Activated naive CD8-positive, alpha-beta T cell treated with anti-CD3 and anti-CD28 coated beads, Interleukin-2, amount 10 ng/mL, durations not matched to agents 7 days and 5 days (primary cell): ENCODE data around the gene CLPX. TPM values are rescaled to one million over a fixed set of nuclear protein-coding genes. Genes with fewer than 3 reads are reported as not detected.
"Not testable (repeated sequence)": the region's sequence is repeated elsewhere in the genome, so short reads cannot be mapped to it uniquely, and the experiment has no call there.

Experiments used
- ATAC-seq: fragments of 150-1000 bp; cut with Tn5 transposase; one replicate; pipeline ENCODE4 v1.10.0; 2021; ENCODE audit warnings: low read depth, moderate library complexity
- POLR2A ChIA-PET: fragments of 350-600 bp; sonication (Branson Sonifier 250); formaldehyde crosslinking; loops from one replicate; lab custom pipeline; 2021; ENCODE audit warnings: antibody characterized with exemption; lab: Charles Lee
- DNase-seq: peaks from one replicate; pipeline ENCODE4 v3.0.0; 2021
- H3K27ac Mint-ChIP-seq: one replicate; pipeline ENCODE4 v1.8.0; 2022; ENCODE audit warnings: mild to moderate bottlenecking, mixed read lengths
- H3K27me3 Mint-ChIP-seq: one replicate; pipeline ENCODE4 v1.8.0; 2022; ENCODE audit warnings: mild to moderate bottlenecking, moderate library complexity, mixed read lengths
- H3K36me3 Mint-ChIP-seq: one replicate; pipeline ENCODE4 v1.8.0; 2021; ENCODE audit warnings: mild to moderate bottlenecking, mixed read lengths
- H3K4me1 Mint-ChIP-seq: one replicate; pipeline ENCODE4 v1.8.0; 2021; ENCODE audit warnings: mixed read lengths
- H3K4me3 Mint-ChIP-seq: one replicate; pipeline ENCODE4 v1.8.0; 2022; ENCODE audit warnings: mild to moderate bottlenecking, moderate library complexity, mixed read lengths
- H3K9me3 Mint-ChIP-seq: one replicate; pipeline ENCODE4 v1.8.0; 2021; ENCODE audit warnings: mixed read lengths
- total RNA-seq, 2 experiments: library from RNA; stranded (reverse); gene quantifications; one replicate each; pipeline ENCODE4 v1.2.3, GENCODE V29; 2021

The CLPX gene
- total RNA-seq, 2 experiments from 2014 or later: 45.8 to 47.4 TPM

GRCh38 chr15:65177901-65178300, 7.2 kb downstream of the CLPX start:
- ATAC-seq (no peak), DNase-seq (no peak)
- Mint-ChIP-seq H3K27me3 (no peaks in the 10 kb centered on the region), H3K4me1 (peaks cover 13% of the 10 kb centered on the region), H3K4me3 (no peak overlapping the region), H3K36me3 (peaks cover 14% of the 10 kb centered on the region), H3K27ac (no peak overlapping the region), H3K9me3 (no peaks in the 10 kb centered on the region)
- POLR2A ChIA-PET: interaction anchor here (0.6 kb wide), 1 partner anchor 9 kb away, joined by 7 read pairs; no protein-coding TSS in a partner anchor

GRCh38 chr15:65176056-65176455, 9.1 kb downstream of the CLPX start:
- POLR2A ChIA-PET: no interaction called here
- Mint-ChIP-seq H3K9me3 (no peaks in the 10 kb centered on the region), H3K4me3 (no peak overlapping the region), H3K27ac (no peak overlapping the region), H3K4me1 (peaks cover 4% of the 10 kb centered on the region), H3K27me3 (no peaks in the 10 kb centered on the region), H3K36me3 (peaks cover 12% of the 10 kb centered on the region)
- DNase-seq (no peak), ATAC-seq (no peak)

GRCh38 chr15:65175511-65175910, 9.6 kb downstream of the CLPX start:
- ATAC-seq: no peak
- peaks cover 3% of the 10 kb centered on the region for H3K4me1 Mint-ChIP-seq
- H3K36me3 Mint-ChIP-seq: peaks cover 11% of the 10 kb centered on the region
- POLR2A ChIA-PET: no interaction called here
- H3K27me3 Mint-ChIP-seq: no peaks in the 10 kb centered on the region
- H3K4me3 Mint-ChIP-seq: no peak overlapping the region
- H3K27ac Mint-ChIP-seq: no peak overlapping the region
- no peaks in the 10 kb centered on the region for H3K9me3 Mint-ChIP-seq
- DNase-seq: no peak

GRCh38 chr15:65174509-65174908, 10.6 kb downstream of the CLPX start:
- Mint-ChIP-seq H3K27me3 (no peaks in the 10 kb centered on the region), H3K36me3 (peaks cover 13% of the 10 kb centered on the region), H3K4me3 (no peak overlapping the region), H3K4me1 (peaks cover 3% of the 10 kb centered on the region), H3K27ac (no peak overlapping the region), H3K9me3 (no peaks in the 10 kb centered on the region)
- ATAC-seq (no peak), DNase-seq (no peak)
- POLR2A ChIA-PET: interaction anchor here (1.1 kb wide), 1 partner anchor 11 kb away, joined by 3 read pairs; no protein-coding TSS in a partner anchor

- no peak for ATAC-seq
- H3K4me3 Mint-ChIP-seq: no peak overlapping the region
- H3K9me3 Mint-ChIP-seq: no peaks in the 10 kb centered on the region
- no peak overlapping the region for H3K27ac Mint-ChIP-seq
- H3K36me3 Mint-ChIP-seq: peaks cover 12% of the 10 kb centered on the region
- peaks cover 2% of the 10 kb centered on the region for H3K4me1 Mint-ChIP-seq
- H3K27me3 Mint-ChIP-seq: no peaks in the 10 kb centered on the region
- no peak for DNase-seq
- POLR2A ChIA-PET: no interaction called here
Measured at GRCh38 chr15:65172531-65172930, 12.6 kb downstream of the CLPX start.

GRCh38 chr15:65171428-65171827, 13.7 kb downstream of the CLPX start:
- Mint-ChIP-seq H3K36me3 (peaks cover 13% of the 10 kb centered on the region), H3K4me1 (no peaks in the 10 kb centered on the region), H3K4me3 (no peak overlapping the region), H3K27ac (no peak overlapping the region), H3K9me3 (no peaks in the 10 kb centered on the region), H3K27me3 (no peaks in the 10 kb centered on the region)
- ATAC-seq (no peak), DNase-seq (no peak)
- POLR2A ChIA-PET: no interaction called here

GRCh38 chr15:65165875-65166274, 19.3 kb downstream of the CLPX start:
- Mint-ChIP-seq H3K36me3 (peaks cover 10% of the 10 kb centered on the region), H3K4me1 (no peaks in the 10 kb centered on the region), H3K9me3 (no peaks in the 10 kb centered on the region), H3K27ac (no peak overlapping the region), H3K4me3 (no peak overlapping the region), H3K27me3 (no peaks in the 10 kb centered on the region)
- no peak for DNase-seq
- ATAC-seq: no peak
- POLR2A ChIA-PET: interaction anchor here (0.7 kb wide), 1 partner anchor 707 kb away, joined by 3 read pairs; no protein-coding TSS in a partner anchor

- H3K36me3 Mint-ChIP-seq: peaks cover 6% of the 10 kb centered on the region
- H3K27ac Mint-ChIP-seq: no peak overlapping the region
- DNase-seq (no peak), ATAC-seq (no peak)
- POLR2A ChIA-PET: no interaction called here
- H3K4me1 Mint-ChIP-seq: no peaks in the 10 kb centered on the region
- no peak overlapping the region for H3K4me3 Mint-ChIP-seq
- H3K27me3 Mint-ChIP-seq: no peaks in the 10 kb centered on the region
- H3K9me3 Mint-ChIP-seq: no peaks in the 10 kb centered on the region
Measured at GRCh38 chr15:65164139-65164538, 21.0 kb downstream of the CLPX start.

- no peaks in the 10 kb centered on the region for H3K27me3 Mint-ChIP-seq
- no peaks in the 10 kb centered on the region for H3K9me3 Mint-ChIP-seq
- H3K4me3 Mint-ChIP-seq: no peak overlapping the region
- peaks cover 5% of the 10 kb centered on the region for H3K36me3 Mint-ChIP-seq
- H3K27ac Mint-ChIP-seq: no peak overlapping the region
- ATAC-seq (no peak), DNase-seq (no peak)
- POLR2A ChIA-PET: no interaction called here
- no peaks in the 10 kb centered on the region for H3K4me1 Mint-ChIP-seq
Measured at GRCh38 chr15:65163041-65163440, 22.1 kb downstream of the CLPX start.

GRCh38 chr15:65156692-65157091, 28.4 kb downstream of the CLPX start:
- DNase-seq (no peak), ATAC-seq (no peak)
- Mint-ChIP-seq H3K9me3 (no peaks in the 10 kb centered on the region), H3K27me3 (no peaks in the 10 kb centered on the region), H3K4me1 (no peaks in the 10 kb centered on the region), H3K4me3 (no peak overlapping the region), H3K27ac (no peak overlapping the region), H3K36me3 (peaks cover 19% of the 10 kb centered on the region)
- POLR2A ChIA-PET: no interaction called here

- Mint-ChIP-seq H3K4me3 (no peak overlapping the region), H3K4me1 (no peaks in the 10 kb centered on the region), H3K27me3 (no peaks in the 10 kb centered on the region), H3K9me3 (no peaks in the 10 kb centered on the region), H3K36me3 (peaks cover 23% of the 10 kb centered on the region), H3K27ac (no peak overlapping the region)
- DNase-seq: no peak
- POLR2A ChIA-PET: no interaction called here
- no peak for ATAC-seq
Measured at GRCh38 chr15:65154720-65155119, 30.4 kb downstream of the CLPX start.

- H3K9me3 Mint-ChIP-seq: no peaks in the 10 kb centered on the region
- H3K27me3 Mint-ChIP-seq: no peaks in the 10 kb centered on the region
- no peak overlapping the region for H3K4me3 Mint-ChIP-seq
- DNase-seq (no peak), ATAC-seq (no peak)
- no peak overlapping the region for H3K27ac Mint-ChIP-seq
- peaks cover 9% of the 10 kb centered on the region for H3K36me3 Mint-ChIP-seq
- POLR2A ChIA-PET: interaction anchor here (1.0 kb wide), 1 partner anchor 14 kb away, joined by 4 read pairs; no protein-coding TSS in a partner anchor
- no peaks in the 10 kb centered on the region for H3K4me1 Mint-ChIP-seq
Measured at GRCh38 chr15:65147902-65148301, 37.2 kb downstream of the CLPX start.

- H3K27ac Mint-ChIP-seq: no peak overlapping the region
- H3K27me3 Mint-ChIP-seq: no peaks in the 10 kb centered on the region
- DNase-seq (no peak), ATAC-seq (no peak)
- no peak overlapping the region for H3K4me3 Mint-ChIP-seq
- H3K36me3 Mint-ChIP-seq: peaks cover 5% of the 10 kb centered on the region
- POLR2A ChIA-PET: no interaction called here
- H3K9me3 Mint-ChIP-seq: no peaks in the 10 kb centered on the region
- no peaks in the 10 kb centered on the region for H3K4me1 Mint-ChIP-seq
Measured at GRCh38 chr15:65146438-65146837, 38.7 kb downstream of the CLPX start.

- POLR2A ChIA-PET, H3K27me3 Mint-ChIP-seq, H3K36me3 Mint-ChIP-seq, ATAC-seq, H3K4me1 Mint-ChIP-seq, H3K9me3 Mint-ChIP-seq, H3K4me3 Mint-ChIP-seq, H3K27ac Mint-ChIP-seq, DNase-seq: not testable (repeated sequence)
Measured at GRCh38 chr15:65138631-65139030, 46.5 kb downstream of the CLPX start.

- H3K4me1 Mint-ChIP-seq, H3K9me3 Mint-ChIP-seq, H3K27ac Mint-ChIP-seq, POLR2A ChIA-PET, H3K36me3 Mint-ChIP-seq, H3K4me3 Mint-ChIP-seq, ATAC-seq, DNase-seq, H3K27me3 Mint-ChIP-seq: not testable (repeated sequence)
Measured at GRCh38 chr15:65137893-65138292, 47.2 kb downstream of the CLPX start.
